ES-I3 (cell line): ENCODE measurements around the gene WNK2.

Experiments
- H3K36me3 ChIP-seq: 2 replicates; pipeline ENCODE4 v1.6.1; 2013; ENCODE audit warnings: mild to moderate bottlenecking, low read length, control low read depth, moderate library complexity; ENCODE audit not compliant: insufficient read depth
- H3K4me1 ChIP-seq: 2 replicates; pipeline ENCODE4 v1.6.1; 2013; ENCODE audit warnings: mild to moderate bottlenecking, control low read depth, low read length; ENCODE audit not compliant: insufficient read depth
- H3K9ac ChIP-seq: 2 replicates; pipeline ENCODE4 v1.6.1; 2013; ENCODE audit warnings: low read depth, mild to moderate bottlenecking, low read length, moderate library complexity
- H3K9me3 ChIP-seq: 2 replicates; pipeline ENCODE4 v1.6.1; 2013; ENCODE audit warnings: mild to moderate bottlenecking, low read length, moderate library complexity; ENCODE audit not compliant: control insufficient read depth, insufficient read depth

Gene WNK2

DNA sequence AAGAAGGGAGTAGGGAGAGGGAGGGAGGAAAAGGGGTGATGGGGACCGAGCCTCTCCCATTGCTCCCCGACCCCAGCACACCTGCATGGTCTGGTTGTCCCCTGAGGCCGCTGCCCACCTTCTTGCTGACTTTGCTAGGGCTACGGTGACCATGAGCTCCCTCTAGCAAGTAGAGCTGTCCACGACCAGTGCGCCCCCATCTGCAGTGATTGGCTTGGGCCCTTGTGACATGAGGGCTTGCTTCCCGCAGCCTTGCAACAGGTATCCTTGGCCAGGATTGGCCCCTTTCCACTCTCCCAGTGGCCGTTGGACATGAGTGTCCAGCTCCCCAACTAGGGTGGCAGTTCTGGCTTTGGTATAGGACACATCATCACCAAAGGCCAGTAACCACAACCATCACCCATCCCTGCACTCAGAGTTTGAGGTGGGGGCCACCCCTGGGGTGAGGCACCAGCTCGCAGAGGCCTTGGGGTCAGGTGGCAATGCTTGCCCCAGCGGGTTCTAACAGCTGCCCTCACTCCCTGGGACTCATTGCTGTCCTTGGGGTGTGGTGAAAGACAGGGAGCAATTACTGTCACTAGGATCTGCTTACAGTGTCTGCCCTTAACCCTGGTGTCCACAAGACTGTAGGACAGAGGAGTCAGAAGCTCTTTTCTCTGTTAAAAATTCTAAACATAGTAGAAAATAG lies 32.7 kb upstream of the WNK2 start:
- no peak overlapping the region for H3K9ac ChIP-seq
- no peaks in the 10 kb centered on the region for H3K4me1 ChIP-seq
- no peaks in the 10 kb centered on the region for H3K9me3 ChIP-seq
- no peaks in the 10 kb centered on the region for H3K36me3 ChIP-seq

DNA sequence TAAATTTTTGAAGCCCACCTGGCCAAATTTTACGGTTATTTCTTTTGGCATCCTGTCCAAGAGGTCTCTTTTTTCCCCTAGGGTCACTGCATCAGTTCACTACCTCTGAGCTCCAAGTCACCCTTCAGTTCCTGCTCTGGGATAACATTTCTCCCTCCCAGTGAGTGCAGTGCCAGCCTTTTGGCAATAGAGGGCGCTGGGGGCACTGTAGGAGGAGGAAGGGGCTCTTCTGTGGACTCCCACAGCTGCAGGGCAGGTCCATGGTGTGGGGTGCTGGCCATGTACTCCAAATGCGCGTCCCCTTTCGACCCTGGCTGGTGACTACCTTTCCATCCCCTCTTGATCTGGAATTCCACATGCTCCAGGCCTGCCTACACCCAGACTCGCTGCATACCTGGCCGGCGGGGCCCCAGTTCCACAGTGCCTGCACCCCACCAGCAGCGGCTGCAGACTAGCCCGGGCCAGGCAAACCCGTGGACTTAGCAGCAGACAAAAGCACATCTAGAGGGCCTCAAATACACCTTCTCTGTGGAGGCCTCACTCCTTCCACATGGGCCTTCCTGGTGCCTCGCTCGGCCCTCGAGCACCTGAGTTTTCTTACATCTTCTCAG lies 29.5 kb upstream of the WNK2 start:
- H3K9me3 ChIP-seq: no peaks in the 10 kb centered on the region
- no peaks in the 10 kb centered on the region for H3K4me1 ChIP-seq
- H3K36me3 ChIP-seq: no peaks in the 10 kb centered on the region
- H3K9ac ChIP-seq: no peak overlapping the region

DNA sequence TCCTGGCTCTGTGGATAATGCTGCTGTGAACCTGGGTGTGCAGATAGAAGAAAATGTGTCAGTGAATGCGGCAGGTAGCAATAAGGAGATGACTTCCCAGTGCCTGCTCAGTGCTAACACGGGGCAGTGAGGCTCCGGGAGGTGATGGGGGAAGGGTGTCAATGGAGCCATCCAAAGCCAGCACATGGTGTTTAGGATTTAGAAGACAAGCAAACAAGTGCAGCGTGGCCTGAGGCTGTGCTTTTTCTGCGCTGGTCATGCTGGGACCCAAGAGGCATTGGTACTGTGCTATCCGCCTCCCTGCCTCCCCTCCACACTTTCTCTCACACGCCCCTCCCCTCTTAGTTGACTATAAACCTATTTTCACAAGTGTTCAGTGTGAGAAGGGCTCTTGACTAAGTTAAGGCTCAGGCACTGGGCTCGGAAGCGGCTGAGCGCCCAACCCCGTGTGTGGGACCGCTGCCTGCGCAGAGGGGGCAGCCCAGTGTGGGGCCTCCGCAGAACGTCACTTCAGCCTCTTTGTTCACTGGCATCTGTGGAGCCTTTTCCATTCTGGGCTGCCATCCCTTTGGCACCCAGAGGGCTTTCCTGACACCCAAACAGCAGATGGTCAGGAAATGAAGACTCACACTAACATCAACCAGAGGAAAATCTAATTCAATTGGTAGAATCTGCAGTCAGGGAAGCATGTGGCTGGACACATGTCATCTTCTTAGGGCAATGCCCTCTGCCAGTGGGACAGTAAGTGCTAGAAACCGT lies 28.0 kb upstream of the WNK2 start:
- no peak overlapping the region for H3K9ac ChIP-seq
- H3K9me3 ChIP-seq: no peaks in the 10 kb centered on the region
- no peaks in the 10 kb centered on the region for H3K36me3 ChIP-seq
- peaks cover 4% of the 10 kb centered on the region; the same call in 1 of the 2 replicates for H3K4me1 ChIP-seq

DNA sequence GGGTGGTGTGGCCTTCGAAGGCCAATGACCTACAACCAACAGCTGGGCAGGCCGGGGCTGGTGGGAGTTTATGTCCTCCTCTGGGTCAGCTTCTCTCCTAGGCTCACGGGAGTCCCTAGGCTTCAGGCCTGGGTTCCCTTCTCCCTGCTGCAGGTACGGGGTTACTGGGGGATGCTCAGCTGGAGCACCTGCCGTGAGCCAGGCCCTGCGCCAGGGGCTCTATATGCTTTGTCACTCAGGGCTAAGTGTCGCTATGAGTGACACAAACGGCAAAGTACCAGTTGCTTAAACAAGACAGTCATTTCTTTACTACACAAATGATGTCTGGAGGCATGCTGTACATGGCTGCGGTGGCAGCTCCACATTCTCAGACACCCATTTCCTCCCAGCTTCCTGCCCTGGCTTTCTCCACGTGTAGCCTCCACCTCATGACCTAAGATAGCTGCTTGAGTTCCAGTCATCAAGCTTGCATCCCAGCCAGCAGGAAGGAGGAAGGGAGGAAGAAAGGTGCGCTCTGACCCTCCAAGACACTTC lies 27.4 kb upstream of the WNK2 start:
- Histone ChIP-seq H3K4me1 (peaks cover 4% of the 10 kb centered on the region; the same call in 1 of the 2 replicates), H3K9ac (no peak overlapping the region)

DNA sequence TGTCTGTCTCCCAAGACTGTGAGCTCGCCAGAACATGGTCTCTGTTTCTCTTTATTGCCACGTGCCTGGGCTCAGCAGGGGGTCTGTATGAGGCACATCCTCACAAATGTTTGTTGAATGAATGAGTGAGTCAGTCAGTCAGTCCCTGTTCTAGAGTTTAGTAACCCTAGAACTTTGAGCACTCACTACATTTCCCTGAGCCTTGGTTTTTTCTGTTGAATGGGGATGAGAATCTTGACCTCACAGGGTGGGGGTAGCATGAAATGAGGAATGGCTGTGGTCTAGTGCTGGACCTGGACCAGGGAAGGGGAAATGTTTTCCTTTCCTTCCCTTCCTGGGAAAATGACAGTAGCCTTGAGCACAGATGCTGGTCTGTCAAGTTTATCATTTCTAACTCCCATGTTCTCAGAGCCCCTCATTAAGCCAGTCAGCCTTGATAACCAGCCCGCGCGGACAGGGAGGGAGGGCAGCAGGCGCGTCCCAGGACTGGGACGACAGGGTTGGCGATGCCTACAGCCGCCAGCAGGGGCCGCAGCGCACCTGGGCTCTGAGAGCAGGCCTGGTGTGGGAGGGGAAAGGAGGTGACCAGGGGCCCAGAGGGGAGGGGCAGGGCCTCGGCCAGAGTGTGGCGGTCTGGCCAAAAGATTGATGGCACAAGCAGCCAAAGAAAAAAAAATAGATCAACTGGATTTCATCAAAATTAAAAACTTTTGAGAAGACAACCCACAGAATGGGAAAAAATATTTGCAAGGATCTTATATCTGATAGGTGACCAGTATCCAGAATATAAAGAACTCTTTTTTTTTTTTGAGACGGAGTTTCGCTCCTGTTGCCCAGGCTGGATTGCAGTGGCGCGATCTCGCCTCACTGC lies 24.1 kb upstream of the WNK2 start:
- Histone ChIP-seq H3K9ac (peak overlapping the region; percentile 13; the same call in 1 of the 2 replicates), H3K4me1 (peaks cover 4% of the 10 kb centered on the region; the same call in 1 of the 2 replicates), H3K36me3 (no peaks in the 10 kb centered on the region), H3K9me3 (no peaks in the 10 kb centered on the region)

More for the DNA sequence above, 27.4 kb upstream of the WNK2 start:
- Histone ChIP-seq H3K9me3 (no peaks in the 10 kb centered on the region), H3K36me3 (no peaks in the 10 kb centered on the region)

DNA sequence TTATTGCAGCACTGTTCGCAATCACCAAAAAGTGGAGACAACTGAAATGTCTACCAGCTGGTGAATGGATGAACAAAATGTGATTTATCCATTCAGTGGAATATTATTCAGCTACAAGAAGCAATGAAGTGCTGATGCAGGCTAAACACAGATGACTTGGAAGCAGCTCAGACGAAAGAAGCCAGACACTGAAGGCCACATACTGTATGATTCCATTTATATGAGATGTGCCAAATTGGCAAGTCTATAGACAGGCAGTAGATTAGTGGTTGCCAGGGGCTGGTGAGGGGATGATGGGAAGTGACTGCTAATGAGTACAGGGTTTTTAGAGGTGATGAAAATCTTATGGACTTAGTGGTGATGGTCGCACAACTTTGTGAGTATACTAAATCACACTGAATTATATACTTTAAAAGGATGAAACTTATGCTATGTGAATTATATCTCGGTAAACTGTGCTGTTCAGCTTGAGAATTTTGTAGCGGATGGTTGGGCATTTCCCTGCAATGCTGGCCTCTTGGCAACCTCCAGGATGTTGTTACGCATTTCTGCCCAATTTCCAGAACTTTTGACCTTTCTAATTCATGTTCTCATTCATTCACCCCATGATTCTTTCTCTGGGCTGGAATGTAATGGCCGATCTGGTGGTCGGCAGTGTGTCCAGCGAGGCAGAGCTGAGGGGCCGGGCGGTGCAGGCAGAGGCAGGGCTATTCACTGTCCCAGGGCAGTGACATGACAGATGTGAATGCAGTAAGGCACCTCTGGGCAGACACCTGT lies 22.0 kb upstream of the WNK2 start:
- Histone ChIP-seq H3K9me3 (no peaks in the 10 kb centered on the region), H3K9ac (no peak overlapping the region), H3K4me1 (peaks cover 4% of the 10 kb centered on the region; the same call in 1 of the 2 replicates), H3K36me3 (no peaks in the 10 kb centered on the region)

DNA sequence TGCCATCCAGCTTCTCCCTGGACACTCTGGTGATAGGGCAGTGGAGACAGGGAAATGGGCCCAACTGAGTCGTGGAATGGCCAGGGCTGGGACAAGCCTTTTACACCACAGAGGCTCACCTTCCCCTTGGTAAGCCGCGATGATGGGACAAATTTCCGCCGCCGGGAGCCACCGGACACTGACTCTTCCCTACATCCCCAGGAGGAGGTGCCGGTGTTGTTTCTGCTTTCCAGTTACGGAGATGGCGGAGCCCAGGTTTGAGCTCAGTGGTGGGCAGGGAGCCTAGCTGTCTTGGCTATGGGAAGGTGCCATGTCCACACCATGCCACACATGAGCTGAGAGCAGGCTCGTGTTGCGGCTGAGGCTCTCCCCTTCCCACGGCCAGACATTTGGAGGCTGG lies 19.9 kb upstream of the WNK2 start:
- peaks cover 4% of the 10 kb centered on the region; the same call in 1 of the 2 replicates for H3K4me1 ChIP-seq
- no peak overlapping the region for H3K9ac ChIP-seq
- no peaks in the 10 kb centered on the region for H3K9me3 ChIP-seq
- no peaks in the 10 kb centered on the region for H3K36me3 ChIP-seq

DNA sequence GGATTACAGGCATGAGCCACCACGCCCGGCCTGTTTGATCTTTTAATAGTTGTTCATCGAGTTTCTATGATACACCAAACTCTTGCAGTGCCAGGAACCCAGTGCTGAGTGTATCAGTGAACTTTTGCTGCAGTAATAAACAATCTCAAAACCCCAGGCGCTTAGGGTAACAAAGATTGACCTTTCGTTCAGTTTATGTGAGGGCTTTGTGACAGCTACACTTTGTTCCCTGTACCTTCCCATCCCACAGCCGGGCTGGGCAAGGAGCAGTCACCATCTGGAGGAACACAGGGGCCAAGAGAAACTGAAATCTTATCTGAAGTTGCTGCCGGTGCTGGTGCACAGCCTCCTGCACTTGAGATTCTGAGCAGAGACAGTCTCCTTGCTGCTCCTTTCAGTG lies 17.2 kb upstream of the WNK2 start:
- Histone ChIP-seq H3K4me1 (no peaks in the 10 kb centered on the region), H3K36me3 (no peaks in the 10 kb centered on the region), H3K9me3 (no peaks in the 10 kb centered on the region), H3K9ac (no peak overlapping the region)

DNA sequence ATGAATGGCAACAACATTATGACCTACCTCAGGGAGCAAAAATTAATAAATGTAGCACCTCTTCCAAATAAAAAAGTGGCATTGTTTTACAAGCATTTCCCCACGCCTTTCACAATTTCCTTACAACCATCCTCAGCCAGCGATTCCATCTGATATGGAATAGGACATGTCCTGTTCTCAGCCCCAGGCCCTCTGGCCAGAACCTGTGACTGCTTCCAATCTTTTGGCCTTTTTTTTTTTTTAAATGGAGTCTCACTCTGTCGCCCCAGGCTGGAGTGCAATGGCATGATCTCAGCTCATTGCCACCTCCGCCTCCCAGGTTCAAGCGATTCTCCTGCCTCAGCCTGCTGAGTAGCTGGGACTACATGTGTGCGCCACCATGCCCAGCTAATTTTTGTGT lies 16.8 kb upstream of the WNK2 start:
- H3K9ac ChIP-seq: no peak overlapping the region
- no peaks in the 10 kb centered on the region for H3K9me3 ChIP-seq
- no peaks in the 10 kb centered on the region for H3K36me3 ChIP-seq
- H3K4me1 ChIP-seq: no peaks in the 10 kb centered on the region

DNA sequence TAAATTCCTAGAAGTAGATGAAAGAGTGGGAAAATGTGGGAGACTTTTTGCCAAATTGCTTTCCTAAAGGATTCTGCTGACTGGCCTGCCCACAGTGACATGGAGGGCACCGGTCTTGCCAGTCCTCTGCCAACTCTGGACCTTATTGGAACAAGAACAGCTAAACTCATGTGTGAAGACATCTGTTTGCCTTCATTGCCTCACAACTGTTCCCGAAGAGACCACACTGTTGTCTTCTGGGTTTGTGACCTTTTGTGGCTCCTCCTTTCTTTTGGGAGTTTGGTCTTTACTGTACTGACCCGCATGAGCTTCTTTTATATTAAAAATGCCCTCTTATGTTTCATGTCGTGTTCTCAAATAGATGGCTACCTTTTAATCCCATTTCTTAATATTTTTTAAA lies 16.1 kb upstream of the WNK2 start:
- Histone ChIP-seq H3K36me3 (no peaks in the 10 kb centered on the region), H3K9ac (no peak overlapping the region), H3K4me1 (no peaks in the 10 kb centered on the region), H3K9me3 (no peaks in the 10 kb centered on the region)

DNA sequence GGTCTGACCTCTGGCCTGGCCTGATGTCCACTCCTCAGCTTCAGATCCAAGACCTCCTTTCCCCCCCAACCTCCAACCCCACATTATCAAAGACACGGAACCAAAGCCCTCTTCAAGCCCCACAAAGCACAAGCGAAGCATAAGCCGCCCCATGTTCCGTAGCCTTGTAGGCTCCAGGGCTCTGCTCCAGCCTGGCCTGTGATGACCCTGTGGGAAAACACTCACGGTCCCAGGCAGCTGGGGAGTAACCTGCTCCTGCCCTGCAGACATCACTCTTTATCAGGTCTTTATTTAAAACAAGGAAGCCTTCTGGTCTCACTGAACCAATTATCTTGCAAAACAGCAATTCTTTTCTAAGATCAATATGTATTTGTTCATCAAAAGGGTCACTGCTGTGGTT lies 15.4 kb upstream of the WNK2 start:
- Histone ChIP-seq H3K4me1 (no peaks in the 10 kb centered on the region), H3K9me3 (no peaks in the 10 kb centered on the region), H3K9ac (no peak overlapping the region), H3K36me3 (no peaks in the 10 kb centered on the region)

DNA sequence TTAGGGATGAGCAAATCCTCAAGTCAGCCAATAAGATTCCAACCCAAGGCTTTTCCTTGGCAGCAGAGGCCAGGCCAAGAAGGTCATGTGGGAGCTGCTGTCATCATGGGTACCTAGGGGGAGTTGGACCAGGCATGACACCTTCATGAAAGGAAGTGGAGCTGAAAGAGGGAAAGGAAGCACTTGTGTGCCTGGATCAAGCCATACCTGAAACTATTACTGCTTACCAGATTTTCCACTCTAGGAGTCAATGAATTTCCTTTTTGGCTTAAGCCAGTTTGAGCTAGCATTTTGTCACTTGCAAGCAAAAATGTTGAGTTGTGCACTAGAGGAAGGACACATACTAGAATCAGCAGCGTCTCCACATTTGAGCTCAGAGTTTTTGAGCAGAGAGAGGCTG lies 14.5 kb upstream of the WNK2 start:
- Histone ChIP-seq H3K9me3 (no peaks in the 10 kb centered on the region), H3K36me3 (no peaks in the 10 kb centered on the region), H3K4me1 (no peaks in the 10 kb centered on the region), H3K9ac (no peak overlapping the region)

DNA sequence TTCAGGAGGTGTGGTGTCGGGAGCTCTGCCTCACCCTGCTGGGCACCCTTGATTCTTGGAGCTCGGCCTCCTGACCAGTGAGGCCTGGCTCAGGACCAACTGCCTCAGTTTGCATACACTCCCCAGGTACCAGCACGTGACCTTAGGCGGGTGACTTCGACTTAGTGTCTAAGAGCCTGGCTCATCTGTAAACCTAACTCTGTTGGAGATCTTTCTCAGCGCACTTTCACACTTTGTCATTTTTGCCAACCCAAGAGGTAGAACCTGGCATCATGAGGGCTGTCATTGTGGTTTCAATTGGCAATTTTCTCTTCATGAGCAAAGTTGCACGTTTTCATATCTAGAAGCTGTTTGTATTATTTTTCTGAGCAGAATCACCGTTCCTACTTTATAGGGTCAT lies 13.4 kb upstream of the WNK2 start:
- no peaks in the 10 kb centered on the region for H3K4me1 ChIP-seq
- no peaks in the 10 kb centered on the region for H3K9me3 ChIP-seq
- H3K36me3 ChIP-seq: no peaks in the 10 kb centered on the region
- H3K9ac ChIP-seq: no peak overlapping the region
